ENCODE results near the gene GFI1.
"Not testable (repeated sequence)": the region's sequence is repeated elsewhere in the genome, so short reads cannot be mapped to it uniquely, and the experiment has no call there.

The GFI1 gene

DNA sequence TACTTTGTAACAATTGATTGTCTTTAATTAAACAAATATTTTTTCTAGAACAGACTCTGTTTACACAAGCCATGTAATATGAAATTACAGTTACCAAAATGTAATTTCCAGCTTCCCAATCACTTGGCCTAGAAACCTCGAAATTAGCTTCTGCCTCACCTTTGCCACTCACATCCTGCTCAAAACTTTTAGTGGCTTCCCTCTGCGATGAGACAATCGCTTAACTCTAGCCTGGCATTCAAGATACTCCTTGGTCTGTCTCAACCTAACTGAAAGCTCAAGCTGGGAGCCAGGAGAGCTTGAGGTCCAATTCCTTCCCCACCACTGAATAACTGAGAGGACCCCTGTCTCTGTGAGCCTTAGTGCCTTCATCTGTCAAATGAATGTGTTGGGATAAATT, 42.8 kb downstream of the GFI1 start:
- TF ChIP-seq, protein P1, sequence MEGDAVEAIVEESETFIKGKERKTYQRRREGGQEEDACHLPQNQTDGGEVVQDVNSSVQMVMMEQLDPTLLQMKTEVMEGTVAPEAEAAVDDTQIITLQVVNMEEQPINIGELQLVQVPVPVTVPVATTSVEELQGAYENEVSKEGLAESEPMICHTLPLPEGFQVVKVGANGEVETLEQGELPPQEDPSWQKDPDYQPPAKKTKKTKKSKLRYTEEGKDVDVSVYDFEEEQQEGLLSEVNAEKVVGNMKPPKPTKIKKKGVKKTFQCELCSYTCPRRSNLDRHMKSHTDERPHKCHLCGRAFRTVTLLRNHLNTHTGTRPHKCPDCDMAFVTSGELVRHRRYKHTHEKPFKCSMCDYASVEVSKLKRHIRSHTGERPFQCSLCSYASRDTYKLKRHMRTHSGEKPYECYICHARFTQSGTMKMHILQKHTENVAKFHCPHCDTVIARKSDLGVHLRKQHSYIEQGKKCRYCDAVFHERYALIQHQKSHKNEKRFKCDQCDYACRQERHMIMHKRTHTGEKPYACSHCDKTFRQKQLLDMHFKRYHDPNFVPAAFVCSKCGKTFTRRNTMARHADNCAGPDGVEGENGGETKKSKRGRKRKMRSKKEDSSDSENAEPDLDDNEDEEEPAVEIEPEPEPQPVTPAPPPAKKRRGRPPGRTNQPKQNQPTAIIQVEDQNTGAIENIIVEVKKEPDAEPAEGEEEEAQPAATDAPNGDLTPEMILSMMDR (IDR thresholded peaks at IDR 0.05; ENCODE audit: low read depth, low read length): no peak
- no peak for DNase-seq (ENCODE audit: extremely low read depth, low read depth)

DNA sequence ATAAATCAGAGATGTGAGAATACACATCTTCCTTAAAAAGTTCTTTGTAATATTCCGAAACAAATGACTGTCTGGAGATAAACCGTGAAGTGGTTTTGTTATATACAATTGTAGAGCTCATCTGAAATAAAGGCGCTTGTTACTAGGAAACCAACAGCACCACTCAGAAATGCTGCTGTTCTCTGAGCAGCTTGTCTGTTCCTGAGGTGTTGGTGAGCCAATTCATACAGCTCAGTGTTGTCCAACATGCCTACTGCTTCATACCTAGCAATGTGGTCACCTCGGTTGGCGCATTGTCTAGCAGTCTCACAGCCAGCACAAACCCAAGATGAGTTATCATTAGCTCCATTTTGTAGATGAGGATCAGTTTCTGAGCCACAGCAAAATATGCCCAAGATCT, 44.4 kb downstream of the GFI1 start:
- TF ChIP-seq, protein P1 (IDR thresholded peaks at IDR 0.05; ENCODE audit: low read depth, low read length): no peak
- DNase-seq (ENCODE audit: extremely low read depth, low read depth): no peak

DNA sequence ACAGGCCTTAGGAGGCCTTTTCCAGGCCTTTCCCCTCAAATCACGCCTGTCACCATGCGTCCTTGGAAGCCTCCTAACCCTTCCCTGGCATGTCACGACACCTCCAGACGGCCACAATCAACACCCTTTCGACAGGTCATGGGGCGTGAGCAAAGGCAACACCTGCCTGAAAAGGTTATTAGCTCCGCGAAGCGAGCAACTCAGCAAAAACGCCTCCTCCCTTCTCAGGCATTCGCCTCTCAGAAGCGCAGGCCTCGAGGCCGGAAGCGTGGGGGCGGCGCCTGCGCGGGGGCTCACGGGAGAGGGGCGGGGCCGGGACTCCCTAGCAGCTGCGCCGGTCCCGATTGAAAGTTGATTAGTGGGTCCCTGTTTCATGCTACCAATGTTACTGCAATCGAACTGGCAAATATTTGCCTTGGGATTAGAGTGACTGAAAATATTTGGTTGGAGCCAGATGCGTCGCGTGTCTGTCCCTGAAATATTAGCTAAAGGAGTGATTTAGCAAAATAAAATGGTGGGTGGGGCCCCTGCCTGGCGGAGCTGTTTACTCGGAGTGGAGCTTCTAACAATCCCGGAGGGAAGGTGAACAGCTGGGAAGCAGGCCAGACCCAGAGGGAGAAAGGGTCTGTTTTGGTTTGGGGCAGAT, 44.9 kb downstream of the GFI1 start:
- DNase-seq (ENCODE audit: extremely low read depth, low read depth): no peak

DNA sequence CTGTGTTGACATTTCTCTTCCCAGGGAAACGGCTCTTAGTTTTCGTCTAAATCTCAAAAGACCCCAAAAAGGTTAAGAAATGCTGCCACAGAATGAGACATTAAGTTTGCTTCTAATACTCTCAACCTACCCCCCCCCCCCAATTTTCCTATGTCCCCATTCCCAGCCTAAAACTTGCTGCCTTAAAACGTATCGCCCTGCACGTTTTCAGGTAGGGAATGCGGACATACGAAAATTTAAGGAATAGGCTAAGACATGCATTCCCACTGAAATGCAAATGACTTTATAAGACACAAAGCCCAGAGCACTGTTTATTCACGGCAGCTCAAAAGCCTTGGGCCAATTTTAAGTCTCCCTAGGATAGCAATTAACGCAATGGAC, 45.4 kb downstream of the GFI1 start:
- DNase-seq (ENCODE audit: extremely low read depth, low read depth): no peak

More for the DNA sequence above, 44.9 kb downstream of the GFI1 start:
- TF ChIP-seq, protein P1 (IDR thresholded peaks at IDR 0.05; ENCODE audit: low read depth, low read length): no peak

DNA sequence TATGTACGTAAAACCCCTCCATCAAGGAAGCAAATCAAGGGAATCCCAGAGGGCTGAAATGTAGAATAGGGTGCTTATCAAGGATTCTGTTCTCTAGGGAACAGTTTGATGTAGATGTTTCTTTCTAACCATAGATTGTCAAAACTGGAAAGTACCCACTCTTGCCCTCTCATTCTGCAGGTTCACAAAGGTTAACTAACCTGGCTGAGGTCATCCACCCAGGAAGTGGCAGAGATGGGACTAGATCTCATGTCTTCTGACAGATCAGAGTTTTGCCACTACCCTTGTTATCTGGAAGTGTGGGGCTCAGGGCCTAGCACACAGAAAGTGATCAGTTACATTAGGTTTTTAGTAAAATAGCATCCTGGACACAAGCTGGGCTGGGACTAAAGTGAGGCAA, 47.4 kb downstream of the GFI1 start:
- TF ChIP-seq, protein P1 (IDR thresholded peaks at IDR 0.05; ENCODE audit: low read depth, low read length): no peak
- no peak for DNase-seq (ENCODE audit: extremely low read depth, low read depth)

More for the DNA sequence above, 45.4 kb downstream of the GFI1 start:
- TF ChIP-seq, protein P1 (IDR thresholded peaks at IDR 0.05; ENCODE audit: low read depth, low read length): no peak

DNA sequence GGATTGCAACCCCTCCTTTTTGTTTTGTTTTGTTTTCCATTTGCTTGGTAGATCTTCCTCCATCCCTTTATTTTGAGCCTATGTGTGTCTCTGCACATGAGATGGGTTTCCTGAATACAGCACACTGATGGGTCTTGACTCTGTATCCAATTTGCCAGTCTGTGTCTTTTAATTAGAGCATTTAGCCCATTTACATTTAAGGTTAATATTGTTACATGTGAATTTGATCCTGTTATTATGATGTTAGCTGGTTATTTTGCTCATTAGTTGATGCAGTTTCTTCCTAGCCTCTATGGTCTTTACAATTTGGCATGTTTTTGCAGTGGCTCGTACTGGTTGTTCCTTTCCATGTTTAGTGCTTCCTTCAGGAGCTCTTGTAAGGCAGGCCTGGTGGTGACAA, 52.2 kb downstream of the GFI1 start:
- DNase-seq (ENCODE audit: extremely low read depth, low read depth): not testable (repeated sequence)

DNA sequence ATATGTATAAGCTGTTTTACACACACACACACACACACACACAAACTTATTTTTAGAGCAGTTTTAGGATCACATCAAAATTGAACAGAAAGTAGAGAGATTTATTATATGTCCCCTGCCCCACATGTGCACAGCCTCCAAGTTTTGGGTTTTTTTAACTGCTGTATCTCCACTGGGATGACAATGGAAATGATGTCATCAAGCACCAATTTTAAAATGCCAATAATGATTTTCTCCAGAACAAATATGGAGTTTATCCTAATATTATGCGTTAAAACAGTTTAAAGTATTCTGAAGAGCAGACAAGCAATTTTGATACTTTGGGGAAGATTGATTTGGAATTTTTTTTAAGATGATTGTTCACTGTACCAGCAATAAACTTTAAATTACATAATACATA, 56.7 kb downstream of the GFI1 start:
- no peak for DNase-seq (ENCODE audit: extremely low read depth, low read depth)
- TF ChIP-seq, protein P1 (IDR thresholded peaks at IDR 0.05; ENCODE audit: low read depth, low read length): no peak

DNA sequence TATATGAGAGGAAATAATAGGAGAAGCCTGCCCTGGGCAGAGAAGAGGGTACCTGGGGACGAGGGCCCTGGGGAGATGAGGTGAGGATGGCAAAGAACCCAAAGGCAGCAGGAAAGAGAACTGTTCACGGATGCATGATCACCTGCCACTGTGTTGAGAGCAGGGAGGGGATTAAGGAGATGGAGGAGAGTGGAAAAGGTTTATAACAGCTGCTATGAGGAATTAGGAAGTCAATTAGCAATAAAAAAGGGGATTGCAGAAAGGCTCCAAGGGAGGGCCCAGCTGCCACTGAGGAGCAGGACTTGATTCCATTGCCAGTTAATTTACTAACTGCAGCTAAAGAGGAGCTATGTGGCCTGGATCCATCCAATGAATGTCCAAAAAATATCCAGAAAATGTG, 61.1 kb downstream of the GFI1 start:
- no peak for DNase-seq (ENCODE audit: extremely low read depth, low read depth)
- TF ChIP-seq, protein P1 (IDR thresholded peaks at IDR 0.05; ENCODE audit: low read depth, low read length): no peak

Data from AG09319 (cell line).